Mesothelial cell of epicardium (in vitro differentiated cells): ENCODE measurements around the gene TAS2R4. TPM values are rescaled to one million over a fixed set of nuclear protein-coding genes. Genes with fewer than 3 reads are reported as not detected.

Experiments
- DNase-seq, 2 experiments: peaks; one replicate each; pipeline ENCODE4 v3.0.0; 2021; ENCODE audit warnings: low spot score in 2 of 2; ENCODE audit not compliant: unreplicated experiment in 2 of 2
- H3K27ac Mint-ChIP-seq: 2 replicates; pipeline ENCODE4 v1.8.0; 2021; ENCODE audit warnings: mixed read lengths
- H3K27me3 Mint-ChIP-seq: 2 replicates; pipeline ENCODE4 v1.8.0; 2021; ENCODE audit warnings: low read depth, mixed read lengths
- H3K36me3 Mint-ChIP-seq: 2 replicates; pipeline ENCODE4 v1.8.0; 2021; ENCODE audit warnings: mixed read lengths
- H3K4me1 Mint-ChIP-seq: 2 replicates; pipeline ENCODE4 v1.8.0; 2021; ENCODE audit warnings: mixed read lengths
- H3K4me3 Mint-ChIP-seq: 2 replicates; pipeline ENCODE4 v1.8.0; 2021; ENCODE audit warnings: mild to moderate bottlenecking, moderate library complexity, mixed read lengths
- H3K9me3 Mint-ChIP-seq: 2 replicates; pipeline ENCODE4 v1.8.0; 2021; ENCODE audit warnings: mixed read lengths
- CTCF ChIP-seq: fragments of 200-600 bp; sonication (generic); IDR thresholded peaks from one replicate; pipeline ENCODE4 v1.5.0; 2021; ENCODE audit warnings: antibody characterized with exemption; ENCODE audit not compliant: unreplicated experiment
- total RNA-seq: library from RNA; stranded (reverse); gene quantifications from 3 replicates; pipeline ENCODE4 v1.2.1, GENCODE V29; 2021

TAS2R4 gene
- 3.3 to 4.3 TPM (median 3.5 TPM) in 3 replicates for total RNA-seq

- H3K27ac Mint-ChIP-seq: no peak within 1 kb of the TSS
- TF ChIP-seq CTCF: no peak
- H3K9me3 Mint-ChIP-seq: peaks cover 29% of the 10 kb centered on the region
- DNase-seq: no peak
- H3K27me3 Mint-ChIP-seq: no peaks in the 10 kb centered on the region
- H3K4me3 Mint-ChIP-seq: no peak within 1 kb of the TSS
- H3K4me1 Mint-ChIP-seq: no peaks in the 10 kb centered on the region
- peaks cover 66% of the 10 kb centered on the region for H3K36me3 Mint-ChIP-seq
Measured at GRCh38 chr7:141776374-141776773, at the start of gene TAS2R4. Gene TAS2R4, plus strand, starts transcription at chr7:141776674. Its CDS starts 1,815 bp downstream, at chr7:141778489.

- no peak overlapping the region for H3K4me3 Mint-ChIP-seq
- no peak overlapping the region for H3K27ac Mint-ChIP-seq
- no peaks in the 10 kb centered on the region for H3K36me3 Mint-ChIP-seq
- no peaks in the 10 kb centered on the region for H3K4me1 Mint-ChIP-seq
- TF ChIP-seq CTCF: no peak
- H3K27me3 Mint-ChIP-seq: peaks cover 1% of the 10 kb centered on the region
- no peaks in the 10 kb centered on the region for H3K9me3 Mint-ChIP-seq
- DNase-seq: no peak
Measured at GRCh38 chr7:141729020-141729419, 47.5 kb upstream of the TAS2R4 start.

GRCh38 chr7:141731476-141732149 is 44.9 kb upstream of the TAS2R4 start:
- DNase-seq: no peak
- Mint-ChIP-seq H3K4me3 (no peak overlapping the region), H3K4me1 (peaks cover under 1% of the 10 kb centered on the region), H3K36me3 (no peaks in the 10 kb centered on the region), H3K27me3 (peaks cover 1% of the 10 kb centered on the region), H3K9me3 (no peaks in the 10 kb centered on the region), H3K27ac (no peak overlapping the region)
- TF ChIP-seq CTCF: no peak

- Mint-ChIP-seq H3K9me3 (no peaks in the 10 kb centered on the region), H3K4me3 (peak overlapping the region; percentile 97), H3K27me3 (no peaks in the 10 kb centered on the region), H3K27ac (peak overlapping the region; percentile 99), H3K36me3 (peaks cover 6% of the 10 kb centered on the region), H3K4me1 (peaks cover 27% of the 10 kb centered on the region)
- TF ChIP-seq CTCF: no peak
- DNase-seq: no peak
Measured at GRCh38 chr7:141737118-141737835, 39.2 kb upstream of the TAS2R4 start.

GRCh38 chr7:141737836-141738591 is 38.5 kb upstream of the TAS2R4 start, which contains the start of gene SSBP1:
Gene SSBP1, plus strand, starts transcription at chr7:141738358. Its CDS starts 809 bp downstream, at chr7:141739167.
- Mint-ChIP-seq H3K27me3 (no peaks in the 10 kb centered on the region), H3K4me1 (peaks cover 27% of the 10 kb centered on the region), H3K36me3 (peaks cover 11% of the 10 kb centered on the region), H3K27ac (peak within 1 kb of the TSS; percentile 99), H3K9me3 (no peaks in the 10 kb centered on the region), H3K4me3 (peak within 1 kb of the TSS; percentile 97)
- peak; percentile 68 to 88 for DNase-seq
- peak; percentile 69 for TF ChIP-seq CTCF
